H9 (cell line): ENCODE results near the gene APOH. TPM values are rescaled to one million over a fixed set of nuclear protein-coding genes. Genes with fewer than 3 reads are reported as not detected.

ENCODE experiments used
- DNase-seq: peaks from one replicate; pipeline ENCODE4 v3.0.0-alpha.2; 2017
- H2AFZ ChIP-seq: one replicate; pipeline ENCODE4 v1.6.1; 2013; ENCODE audit warnings: mild to moderate bottlenecking, low read length, control low read depth, moderate library complexity
- H2AK5ac ChIP-seq: 2 replicates; pipeline ENCODE4 v1.6.1; 2013; ENCODE audit warnings: low read length, control low read depth, mixed read lengths; ENCODE audit not compliant: insufficient read length
- H2BK120ac ChIP-seq: one replicate; pipeline ENCODE4 v1.6.1; 2013; ENCODE audit warnings: low read depth, mild to moderate bottlenecking, low read length, control low read depth, inconsistent platforms; ENCODE audit not compliant: poor library complexity, severe bottlenecking
- H2BK12ac ChIP-seq: 2 replicates; pipeline ENCODE4 v1.6.1; 2013; ENCODE audit warnings: low read length, control low read depth, mixed read lengths, low read depth; ENCODE audit not compliant: insufficient read length
- H2BK15ac ChIP-seq: 2 replicates; pipeline ENCODE4 v1.6.1; 2013; ENCODE audit warnings: low read depth, low read length, control low read depth
- H2BK20ac ChIP-seq: one replicate; pipeline ENCODE4 v1.6.1; 2013; ENCODE audit warnings: low read depth, mild to moderate bottlenecking, low read length, control low read depth, inconsistent platforms; ENCODE audit not compliant: poor library complexity, severe bottlenecking
- H2BK5ac ChIP-seq: 2 replicates; pipeline ENCODE4 v1.6.1; 2013; ENCODE audit warnings: low read length, control low read depth, mixed read lengths; ENCODE audit not compliant: insufficient read length
- H3K14ac ChIP-seq: 2 replicates; pipeline ENCODE4 v1.6.1; 2013; ENCODE audit warnings: low read length, control low read depth; ENCODE audit not compliant: insufficient read depth
- H3K18ac ChIP-seq: 2 replicates; pipeline ENCODE4 v1.6.1; 2013; ENCODE audit warnings: low read depth, mild to moderate bottlenecking, mixed read lengths, low read length, control low read depth; ENCODE audit not compliant: insufficient read length
- H3K23ac ChIP-seq: 2 replicates; pipeline ENCODE4 v1.6.1; 2013; ENCODE audit warnings: low read length, control low read depth, mixed read lengths, low read depth; ENCODE audit not compliant: insufficient read length
- H3K23me2 ChIP-seq: 2 replicates; pipeline ENCODE4 v1.6.1; 2013; ENCODE audit warnings: low read depth, mild to moderate bottlenecking, mixed read lengths, low read length, control low read depth; ENCODE audit not compliant: insufficient read length, poor library complexity, severe bottlenecking
- H3K27ac ChIP-seq: 2 replicates; pipeline ENCODE4 v1.5.1; 2013; ENCODE audit warnings: low read length, control low read depth, mixed read lengths, low read depth; ENCODE audit not compliant: insufficient read length
- H3K27me3 ChIP-seq: 2 replicates; pipeline ENCODE4 v1.6.1; 2013; ENCODE audit warnings: low read length, control low read depth, inconsistent platforms; ENCODE audit not compliant: insufficient read depth
- H3K4ac ChIP-seq: 2 replicates; pipeline ENCODE4 v1.6.1; 2013; ENCODE audit warnings: low read depth, mild to moderate bottlenecking, control low read depth, inconsistent platforms, low read length, moderate library complexity
- H3K4me1 ChIP-seq: 2 replicates; pipeline ENCODE4 v1.6.1; 2013; ENCODE audit warnings: low read length, control low read depth, inconsistent platforms; ENCODE audit not compliant: insufficient read depth
- H3K4me2 ChIP-seq: 2 replicates; pipeline ENCODE4 v1.6.1; 2013; ENCODE audit warnings: low read length, control low read depth, mixed read lengths; ENCODE audit not compliant: insufficient read length, insufficient read depth
- H3K56ac ChIP-seq: 2 replicates; pipeline ENCODE4 v1.6.1; 2013; ENCODE audit warnings: low read depth, mild to moderate bottlenecking, mixed read lengths, low read length, control low read depth; ENCODE audit not compliant: insufficient read length
- H3K79me1 ChIP-seq: 2 replicates; pipeline ENCODE4 v1.6.1; 2013; ENCODE audit warnings: low read depth, mild to moderate bottlenecking, moderate library complexity, low read length, control low read depth, inconsistent platforms; ENCODE audit not compliant: insufficient read depth, poor library complexity, severe bottlenecking
- H3K79me2 ChIP-seq: 2 replicates; pipeline ENCODE4 v1.6.1; 2013; ENCODE audit warnings: low read length, control low read depth, inconsistent platforms; ENCODE audit not compliant: insufficient read depth
- H3K9ac ChIP-seq: 2 replicates; pipeline ENCODE4 v1.6.1; 2013; ENCODE audit warnings: low read length, control low read depth, mixed read lengths; ENCODE audit not compliant: insufficient read length; ENCODE audit errors: extremely low read depth
- H3K9me3 ChIP-seq: one replicate; pipeline ENCODE4 v1.6.1; 2013; ENCODE audit warnings: low read depth, low read length, inconsistent platforms; ENCODE audit not compliant: control insufficient read depth
- H3T11ph ChIP-seq: one replicate; pipeline ENCODE4 v1.6.1; 2013; ENCODE audit warnings: mild to moderate bottlenecking, low read length, control low read depth, inconsistent platforms
- H4K20me1 ChIP-seq: one replicate; pipeline ENCODE4 v1.6.1; 2013; ENCODE audit not compliant: control insufficient read depth, insufficient read length, insufficient read depth
- H4K5ac ChIP-seq: 2 replicates; pipeline ENCODE4 v1.6.1; 2013; ENCODE audit warnings: low read depth, mild to moderate bottlenecking, mixed read lengths, low read length, control low read depth; ENCODE audit not compliant: insufficient read length
- H4K8ac ChIP-seq: replicated peaks from 2 replicates; pipeline ENCODE4 v1.6.1; 2013; ENCODE audit warnings: low read length, control low read depth, mixed read lengths, low read depth; ENCODE audit not compliant: insufficient read length
- H4K91ac ChIP-seq: 2 replicates; pipeline ENCODE4 v1.6.1; 2013; ENCODE audit warnings: low read depth, mild to moderate bottlenecking, moderate library complexity, mixed read lengths, low read length, control low read depth; ENCODE audit not compliant: insufficient read length
- H3K27ac Mint-ChIP-seq, 3 experiments: 2 replicates in 2 of 3; 3 replicates in 1 of 3; pipeline ENCODE4 v1.8.0; 2020 to 2021; ENCODE audit warnings: mixed read lengths in 3 of 3, mild to moderate bottlenecking in 1 of 3, moderate library complexity in 1 of 3
- H3K27me3 Mint-ChIP-seq: 2 replicates; pipeline ENCODE4 v1.8.0; 2021; ENCODE audit warnings: low read depth, mild to moderate bottlenecking, moderate library complexity, mixed read lengths
- H3K36me3 Mint-ChIP-seq, 3 experiments: 2 replicates in 2 of 3; 3 replicates in 1 of 3; pipeline ENCODE4 v1.8.0; 2020 to 2021; ENCODE audit warnings: low read depth in 3 of 3, mixed read lengths in 3 of 3; ENCODE audit not compliant: insufficient read depth in 1 of 3
- H3K4me1 Mint-ChIP-seq, 2 experiments: 2 replicates each; pipeline ENCODE4 v1.8.0; 2020; ENCODE audit warnings: mixed read lengths in 2 of 2
- H3K4me3 Mint-ChIP-seq, 2 experiments: 2 replicates in 1 of 2; 3 replicates in 1 of 2; pipeline ENCODE4 v1.8.0; 2020 to 2021; ENCODE audit warnings: mild to moderate bottlenecking in 2 of 2, mixed read lengths in 2 of 2, moderate library complexity in 1 of 2
- H3K9me3 Mint-ChIP-seq, 2 experiments: 2 replicates in 1 of 2; 3 replicates in 1 of 2; pipeline ENCODE4 v1.8.0; 2020; ENCODE audit warnings: mild to moderate bottlenecking in 2 of 2, mixed read lengths in 2 of 2, moderate library complexity in 1 of 2
- WGBS: extraction: QIAGEN DNeasy Blood & Tissue Kit; methylation state at CpG from one replicate; pipeline ENCODE4 v1.1.7; 2013; ENCODE audit warnings: missing lambda C conversion rate, low lambda C conversion rate, mixed read lengths; ENCODE audit not compliant: insufficient read length; ENCODE audit errors: extremely low coverage; 5-methylcytosine and 5-hydroxymethylcytosine counted together
- total RNA-seq: library from RNA; stranded (reverse); gene quantifications from 2 replicates; pipeline ENCODE4 v1.2.1, GENCODE V29; 2021
- TF ChIP-seq, protein P1 (sequence below): fragments of 200-600 bp; sonication (generic); conservative IDR thresholded peaks from 3 replicates; pipeline ENCODE4 v1.8.0; 2021; ENCODE audit warnings: antibody characterized with exemption, mild to moderate bottlenecking

Gene APOH
- total RNA-seq, 1 experiment from 2014 or later, result not detected

DNA sequence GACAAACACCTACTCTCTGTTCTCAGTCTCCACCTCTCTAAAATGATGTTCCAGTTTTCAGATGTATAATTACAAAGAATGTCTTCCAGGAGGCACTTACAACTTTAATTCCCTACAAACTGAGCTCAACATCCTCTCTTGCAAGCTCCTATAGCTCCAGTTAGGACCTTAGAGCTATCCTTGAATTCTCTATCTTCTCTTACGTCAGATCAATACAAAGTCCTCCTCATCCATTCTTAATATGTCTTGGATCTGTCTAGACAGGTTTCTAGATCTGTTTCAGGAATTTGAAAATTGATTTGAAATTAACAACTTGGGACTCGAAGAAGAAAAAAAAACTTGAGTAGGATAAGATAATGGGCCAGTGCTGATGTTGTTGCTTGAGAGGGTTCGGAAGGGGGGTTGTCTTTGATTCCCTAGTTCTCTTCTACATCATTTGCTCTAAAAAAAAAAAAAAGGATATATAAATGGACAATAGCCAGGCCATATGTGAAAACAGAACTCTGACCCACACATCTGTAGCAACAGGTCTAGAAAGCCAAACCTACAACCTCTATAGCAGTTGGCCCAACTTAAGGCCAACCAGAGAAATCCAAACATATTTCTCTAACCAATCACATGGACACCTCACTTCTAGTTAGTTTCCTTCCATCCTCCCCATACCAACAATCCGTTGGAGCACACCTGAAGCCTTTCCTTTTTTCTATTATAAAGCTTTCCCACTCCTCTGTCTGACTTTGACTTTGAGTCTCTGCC, 746 bp upstream of the APOH start:
- Histone ChIP-seq H4K8ac (no peak overlapping the region), H3K9ac (no peak overlapping the region), H3K27me3 (no peaks in the 10 kb centered on the region), H3K23me2 (no peaks in the 10 kb centered on the region), H3K79me2 (no peaks in the 10 kb centered on the region), H3K4me2 (no peak overlapping the region), H3K14ac (no peak overlapping the region), H3K23ac (no peak overlapping the region), H3K4me1 (no peaks in the 10 kb centered on the region), H2BK12ac (no peak overlapping the region), H3K56ac (no peak overlapping the region), H3K27ac (no peak overlapping the region), H4K5ac (no peak overlapping the region), H3K4ac (no peak overlapping the region), H2AK5ac (no peak overlapping the region), H2BK120ac (no peak overlapping the region), H3K18ac (no peak overlapping the region), H2BK5ac (no peak overlapping the region), H2AFZ (no peak overlapping the region), H4K20me1 (no peaks in the 10 kb centered on the region), H3K79me1 (no peaks in the 10 kb centered on the region), H2BK15ac (no peak overlapping the region), H3K9me3 (no peaks in the 10 kb centered on the region), H4K91ac (no peak overlapping the region), H3T11ph (no peak overlapping the region), H2BK20ac (no peak overlapping the region)
- no peaks in the 10 kb centered on the region for H3K27me3 Mint-ChIP-seq
- H3K4me1 Mint-ChIP-seq, result no peaks in the 10 kb centered on the region
- H3K9me3 Mint-ChIP-seq, result no peaks in the 10 kb centered on the region
- H3K4me3 Mint-ChIP-seq, result no peak overlapping the region
- TF ChIP-seq, protein P1, sequence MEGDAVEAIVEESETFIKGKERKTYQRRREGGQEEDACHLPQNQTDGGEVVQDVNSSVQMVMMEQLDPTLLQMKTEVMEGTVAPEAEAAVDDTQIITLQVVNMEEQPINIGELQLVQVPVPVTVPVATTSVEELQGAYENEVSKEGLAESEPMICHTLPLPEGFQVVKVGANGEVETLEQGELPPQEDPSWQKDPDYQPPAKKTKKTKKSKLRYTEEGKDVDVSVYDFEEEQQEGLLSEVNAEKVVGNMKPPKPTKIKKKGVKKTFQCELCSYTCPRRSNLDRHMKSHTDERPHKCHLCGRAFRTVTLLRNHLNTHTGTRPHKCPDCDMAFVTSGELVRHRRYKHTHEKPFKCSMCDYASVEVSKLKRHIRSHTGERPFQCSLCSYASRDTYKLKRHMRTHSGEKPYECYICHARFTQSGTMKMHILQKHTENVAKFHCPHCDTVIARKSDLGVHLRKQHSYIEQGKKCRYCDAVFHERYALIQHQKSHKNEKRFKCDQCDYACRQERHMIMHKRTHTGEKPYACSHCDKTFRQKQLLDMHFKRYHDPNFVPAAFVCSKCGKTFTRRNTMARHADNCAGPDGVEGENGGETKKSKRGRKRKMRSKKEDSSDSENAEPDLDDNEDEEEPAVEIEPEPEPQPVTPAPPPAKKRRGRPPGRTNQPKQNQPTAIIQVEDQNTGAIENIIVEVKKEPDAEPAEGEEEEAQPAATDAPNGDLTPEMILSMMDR, result no peak
- no peak for DNase-seq
- no peak overlapping the region for H3K27ac Mint-ChIP-seq
- WGBS, result no CpG with 5 or more reads among the region's 4 CpGs
- H3K36me3 Mint-ChIP-seq, result no peaks in the 10 kb centered on the region
